HG02970 (cell line): Measurements from ENCODE around the gene TVP23A.
"Not testable (repeated sequence)": the region's sequence is repeated elsewhere in the genome, so short reads cannot be mapped to it uniquely, and the experiment has no call there.

Experiments used
- ATAC-seq: cut with Tn5 transposase; IDR thresholded peaks from one replicate; pipeline ENCODE4 v1.9.1; 2021; ENCODE audit warnings: mild to moderate bottlenecking, moderate library complexity, moderate number of reproducible peaks; ENCODE audit not compliant: unreplicated experiment, low FRiP score

Gene TVP23A

DNA sequence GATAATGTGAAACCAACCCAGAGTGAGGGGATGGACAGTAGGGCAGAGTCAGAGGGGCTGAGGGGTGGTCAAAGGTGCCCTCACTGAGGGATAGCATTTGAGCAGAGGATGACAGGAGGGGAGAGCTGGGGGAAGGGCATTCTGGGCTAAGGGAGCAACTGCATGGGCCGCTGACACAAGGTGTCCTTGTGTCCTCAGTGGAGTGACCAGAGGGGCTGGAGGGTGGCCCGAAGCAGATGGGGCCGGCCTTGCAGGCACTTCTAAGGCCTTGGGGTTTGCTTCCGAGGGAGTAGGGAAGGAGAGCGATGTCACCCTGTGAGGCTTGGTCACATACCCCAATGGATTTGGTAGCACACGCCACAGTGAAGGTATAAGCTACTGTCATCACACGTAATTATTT lies 64.9 kb downstream of the TVP23A start:
- no peak for ATAC-seq

DNA sequence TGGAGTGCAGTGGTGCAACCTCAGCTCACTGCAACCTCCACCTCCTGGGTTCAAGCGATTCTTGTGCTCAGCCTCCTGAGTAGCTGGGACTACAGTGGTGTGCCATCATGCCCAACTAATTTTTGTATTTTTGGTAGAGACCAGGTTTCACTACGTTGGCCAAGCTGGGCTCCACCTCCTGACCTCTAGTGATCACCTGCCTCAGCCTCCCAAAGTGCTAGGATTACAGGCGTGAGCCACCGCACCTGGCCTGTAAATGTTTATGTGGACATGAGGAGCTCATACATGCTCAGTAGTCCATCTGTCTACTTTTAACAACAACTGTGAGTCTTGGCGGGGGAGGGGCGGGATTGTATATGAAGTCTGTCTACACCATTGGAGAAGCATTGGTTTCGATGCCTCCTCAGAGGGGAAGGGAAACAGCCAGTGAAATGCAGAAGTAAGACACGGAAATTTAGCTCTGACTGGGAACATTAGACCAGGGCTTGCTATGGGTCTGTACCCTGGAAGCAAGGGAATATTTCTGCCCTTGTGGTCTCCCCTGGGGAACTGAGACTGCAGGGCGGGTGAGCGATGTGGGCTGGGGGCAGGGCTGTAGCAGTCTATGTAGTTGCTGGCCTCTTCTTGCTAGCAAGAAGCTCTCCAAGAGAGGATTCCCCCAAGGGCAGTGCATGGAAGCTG lies 65.6 kb downstream of the TVP23A start:
- peak; percentile 48 for ATAC-seq

DNA sequence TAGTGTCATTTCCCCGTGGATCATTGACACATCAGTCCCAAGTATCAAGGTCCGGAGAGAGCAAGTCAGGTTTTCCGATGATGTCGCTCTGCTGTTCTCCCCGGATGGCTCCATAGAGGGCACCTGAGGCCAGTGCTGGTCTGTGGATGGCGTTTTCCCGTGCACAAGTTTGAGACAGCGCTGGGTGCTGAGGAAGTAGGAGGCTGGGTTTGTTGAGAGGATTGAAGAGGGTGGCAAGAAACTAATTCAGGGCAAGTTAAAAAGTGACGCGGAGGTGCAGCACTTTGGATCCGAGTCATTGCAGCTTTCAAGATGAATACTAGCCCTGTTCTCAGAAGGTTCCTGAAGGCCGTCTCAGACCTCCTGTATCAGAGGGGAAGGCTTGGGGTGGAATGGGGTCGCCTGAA lies 67.3 kb downstream of the TVP23A start:
- no peak for ATAC-seq

DNA sequence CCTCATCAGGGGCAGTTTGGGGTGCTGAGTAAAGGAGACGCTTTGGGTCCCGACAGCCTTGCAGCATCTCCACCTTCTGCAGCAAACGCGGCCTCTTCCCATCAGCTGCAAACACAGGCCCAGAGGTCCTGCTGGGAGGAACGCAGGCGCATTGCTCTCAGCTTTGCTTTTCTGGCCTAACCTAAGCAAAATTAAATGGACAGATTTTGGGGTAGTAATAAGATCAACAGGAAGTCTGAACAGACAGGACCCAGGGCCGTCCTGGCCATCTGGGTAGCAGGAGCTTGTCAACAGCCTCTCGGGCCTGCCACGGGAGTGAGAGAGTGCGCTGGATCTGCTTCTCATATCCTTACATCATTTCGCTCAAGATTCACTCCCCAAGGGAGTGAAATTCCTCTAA lies 67.8 kb downstream of the TVP23A start:
- ATAC-seq, result no peak

DNA sequence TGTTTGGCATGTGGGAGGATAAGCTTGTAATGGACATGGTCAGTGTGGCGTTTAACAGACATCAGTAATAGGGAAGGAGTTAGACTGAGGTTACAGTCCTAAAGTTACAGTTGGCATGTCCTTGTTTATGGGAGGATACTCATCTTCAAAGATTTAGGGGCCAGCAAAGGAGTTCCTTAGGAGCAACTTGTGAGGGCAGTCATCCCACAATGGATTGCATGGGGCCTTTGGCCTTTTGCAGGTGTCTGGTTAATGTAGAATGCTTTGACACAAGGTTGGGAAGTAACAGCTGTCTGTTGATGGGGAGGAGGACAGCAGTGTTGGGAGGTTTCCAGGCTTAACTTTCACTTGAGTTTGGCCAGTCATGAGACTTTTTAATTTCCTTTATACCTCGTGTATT lies 72.8 kb downstream of the TVP23A start:
- no peak for ATAC-seq

DNA sequence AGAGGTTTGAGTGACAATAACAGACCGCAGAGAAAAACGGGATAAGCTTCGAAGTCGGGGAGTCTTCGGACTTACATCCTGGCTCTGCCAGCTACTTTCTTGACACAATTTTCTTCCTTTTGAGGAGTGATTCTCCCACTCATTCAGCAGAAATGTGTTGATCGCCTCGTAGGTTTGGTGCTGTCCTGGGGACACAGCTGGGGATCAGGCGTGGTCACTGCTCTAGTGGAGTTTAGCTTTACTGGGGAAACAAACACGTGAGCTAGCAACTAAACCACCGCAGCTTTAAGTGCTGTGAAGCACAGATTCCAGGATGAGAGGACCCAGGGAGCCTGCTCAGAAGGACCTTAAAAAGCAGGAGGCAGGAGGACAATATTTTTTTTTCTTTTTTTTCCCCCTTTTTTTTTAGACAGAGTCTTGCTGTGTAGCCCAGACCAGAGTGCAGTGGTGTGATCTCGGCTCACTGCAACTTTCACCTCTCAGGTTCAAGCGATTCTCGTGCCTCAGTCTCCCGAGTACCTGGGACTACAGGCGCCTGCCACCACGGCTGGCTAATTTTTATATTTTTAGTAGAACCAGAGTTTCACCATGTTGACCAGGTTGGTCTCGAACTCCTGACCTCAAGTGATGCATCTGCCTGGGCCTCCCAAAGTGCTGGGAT lies 74.1 kb downstream of the TVP23A start:
- no peak for ATAC-seq

DNA sequence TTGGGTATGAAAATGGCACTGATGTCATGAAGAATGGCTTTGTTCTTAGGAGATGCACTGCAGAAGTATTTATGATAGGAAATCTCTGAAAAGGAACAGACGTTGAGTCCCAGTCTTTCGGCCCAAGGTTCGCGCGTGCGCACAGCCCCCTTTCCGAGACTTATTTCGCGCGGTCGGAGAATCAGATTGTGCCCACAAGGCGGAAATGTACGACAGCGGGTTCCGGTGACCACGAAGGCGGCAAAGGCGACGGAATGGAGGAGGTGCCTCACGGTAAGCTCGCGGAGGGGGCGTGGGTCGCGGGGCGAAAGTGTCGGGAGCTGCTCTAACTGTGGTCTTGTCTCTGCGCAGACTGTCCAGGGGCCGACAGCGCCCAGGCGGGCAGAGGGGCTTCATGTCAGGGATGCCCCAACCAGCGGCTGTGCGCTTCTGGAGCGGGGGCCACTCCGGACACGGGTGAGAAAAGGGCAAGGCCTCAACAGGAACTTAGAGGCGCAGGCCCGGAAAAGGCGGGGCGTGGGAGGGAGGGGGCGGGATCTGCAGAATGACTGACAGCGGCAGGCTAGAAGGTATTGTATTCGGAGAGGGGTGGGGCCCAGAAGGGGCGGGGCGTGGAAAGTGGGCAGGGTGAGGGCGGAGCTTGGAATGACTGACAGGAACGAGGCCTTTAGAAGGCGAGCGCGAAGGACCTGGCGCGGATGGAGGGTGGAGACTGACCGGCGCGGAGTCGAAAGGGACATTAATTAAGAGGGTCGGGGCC lies 74.8 kb downstream of the TVP23A start, which contains the start of gene NUBP1:
NUBP1 (plus strand) TSS at position 233 of the 760 bp plus-strand sequence; CDS start at position 255, 22 bp downstream.
- peak; percentile 84 for ATAC-seq

DNA sequence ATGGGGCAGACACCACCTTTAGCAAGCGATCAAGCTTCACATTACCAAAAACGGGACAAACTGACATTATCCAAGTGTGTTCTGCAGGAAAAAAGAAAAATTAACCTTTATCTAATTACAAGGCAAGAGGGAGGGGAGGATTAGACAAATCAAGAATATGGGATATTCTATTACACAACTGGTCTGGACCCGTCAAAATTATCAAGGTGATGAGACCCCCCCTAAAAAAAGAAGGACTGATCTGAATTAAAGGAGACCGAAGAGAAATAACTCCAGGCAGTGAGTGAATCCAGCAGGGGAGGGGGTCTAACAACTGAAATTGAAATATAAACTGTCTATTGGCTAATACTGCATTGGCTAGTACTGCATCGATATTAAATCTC lies 75.4 kb downstream of the TVP23A start:
- no peak for ATAC-seq

DNA sequence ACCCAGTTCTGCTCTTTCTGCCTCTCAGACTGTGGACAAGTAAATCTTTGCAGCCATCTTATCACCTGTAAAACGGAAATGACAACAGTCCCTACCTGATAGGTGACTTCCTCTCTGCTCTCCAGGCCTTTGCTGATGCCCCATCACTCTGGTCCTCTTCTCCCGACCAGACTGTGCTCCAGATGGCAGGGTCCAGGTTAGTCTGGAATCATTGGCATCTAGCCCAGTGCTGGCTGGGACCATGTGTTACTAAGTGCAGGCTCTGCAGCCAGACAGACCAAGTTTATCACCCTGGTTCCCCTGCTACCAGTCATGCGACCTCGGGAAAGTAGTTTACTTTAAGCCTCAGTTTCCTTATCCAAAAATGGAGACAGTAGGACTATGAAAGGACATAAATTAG lies 76.8 kb downstream of the TVP23A start:
- no peak for ATAC-seq

DNA sequence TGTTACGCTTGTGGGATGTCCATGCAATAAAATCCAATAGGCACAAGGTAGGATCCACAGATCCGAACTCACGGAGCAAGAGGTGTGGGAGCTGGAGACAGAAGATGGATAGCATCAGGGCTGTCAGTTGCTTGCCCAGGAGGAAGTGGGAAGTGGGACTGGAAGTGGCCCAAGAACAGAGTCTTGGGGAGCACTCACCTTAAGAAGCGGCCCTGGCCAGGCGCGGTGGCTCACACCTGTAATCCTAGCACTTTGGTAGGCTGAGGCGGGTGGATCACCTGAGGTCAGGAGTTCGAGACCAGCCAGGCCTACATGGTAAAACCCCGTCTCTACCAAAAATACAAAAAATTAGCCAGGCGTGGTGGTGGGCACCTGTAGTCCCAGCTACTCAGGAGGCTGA lies 77.3 kb downstream of the TVP23A start:
- ATAC-seq, result not testable (repeated sequence)

DNA sequence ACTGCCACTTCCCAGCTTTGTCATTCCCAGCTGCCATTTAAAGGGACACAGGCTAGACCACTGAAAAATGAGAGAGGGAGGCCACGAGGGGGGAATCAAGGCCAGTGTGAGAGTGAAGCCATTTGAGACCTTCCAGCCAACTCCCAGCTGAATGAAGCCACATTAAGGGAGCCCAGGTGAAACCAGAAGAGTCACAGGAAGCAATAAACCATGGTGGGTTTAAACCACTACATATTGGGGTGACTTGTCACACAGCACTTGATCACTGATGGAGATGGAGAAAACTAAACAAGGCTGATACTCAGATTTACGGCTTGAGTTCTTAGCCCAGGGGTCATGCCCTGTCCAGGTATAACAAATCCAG lies 77.8 kb downstream of the TVP23A start:
- no peak for ATAC-seq

DNA sequence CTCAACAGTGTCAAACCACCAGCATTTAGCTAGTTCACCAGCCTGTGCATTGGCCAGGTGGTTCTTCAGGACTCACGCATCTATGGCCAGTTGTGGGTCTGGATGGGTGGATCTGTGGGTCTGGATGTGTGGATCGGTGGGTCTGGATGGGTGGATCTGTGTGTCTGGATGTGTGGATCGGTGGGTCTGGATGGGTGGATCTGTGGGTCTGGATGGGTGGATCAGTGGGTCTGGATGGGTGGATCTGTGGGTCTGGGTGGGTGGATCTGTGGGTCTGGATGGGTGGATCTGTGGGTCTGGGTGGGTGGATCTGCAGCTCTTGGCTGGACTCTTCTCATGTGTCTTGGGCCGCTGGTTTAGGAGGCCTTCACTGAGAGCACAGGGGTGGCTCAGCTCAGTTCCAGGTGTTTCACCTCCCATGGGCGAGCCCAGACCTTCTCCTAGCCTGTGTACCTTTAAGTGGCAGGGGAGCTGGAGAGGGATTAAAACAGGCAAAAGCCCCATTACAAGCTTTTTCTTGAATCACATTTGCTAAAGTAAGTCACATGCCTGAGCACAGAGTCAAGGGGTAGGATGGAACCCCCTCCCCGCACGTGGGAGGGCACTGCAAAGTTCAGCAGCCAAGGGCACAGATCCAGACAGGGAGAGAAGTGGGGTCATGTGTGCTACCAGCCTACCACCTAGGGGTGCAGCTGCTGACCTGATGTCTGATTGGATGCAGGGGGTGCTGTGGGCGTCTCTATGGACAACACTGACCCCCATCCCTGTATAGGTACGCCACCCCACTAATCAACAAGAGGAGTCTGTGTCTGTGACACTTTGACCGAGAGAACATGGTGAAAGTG lies 78.4 kb downstream of the TVP23A start:
- ATAC-seq, result no peak

DNA sequence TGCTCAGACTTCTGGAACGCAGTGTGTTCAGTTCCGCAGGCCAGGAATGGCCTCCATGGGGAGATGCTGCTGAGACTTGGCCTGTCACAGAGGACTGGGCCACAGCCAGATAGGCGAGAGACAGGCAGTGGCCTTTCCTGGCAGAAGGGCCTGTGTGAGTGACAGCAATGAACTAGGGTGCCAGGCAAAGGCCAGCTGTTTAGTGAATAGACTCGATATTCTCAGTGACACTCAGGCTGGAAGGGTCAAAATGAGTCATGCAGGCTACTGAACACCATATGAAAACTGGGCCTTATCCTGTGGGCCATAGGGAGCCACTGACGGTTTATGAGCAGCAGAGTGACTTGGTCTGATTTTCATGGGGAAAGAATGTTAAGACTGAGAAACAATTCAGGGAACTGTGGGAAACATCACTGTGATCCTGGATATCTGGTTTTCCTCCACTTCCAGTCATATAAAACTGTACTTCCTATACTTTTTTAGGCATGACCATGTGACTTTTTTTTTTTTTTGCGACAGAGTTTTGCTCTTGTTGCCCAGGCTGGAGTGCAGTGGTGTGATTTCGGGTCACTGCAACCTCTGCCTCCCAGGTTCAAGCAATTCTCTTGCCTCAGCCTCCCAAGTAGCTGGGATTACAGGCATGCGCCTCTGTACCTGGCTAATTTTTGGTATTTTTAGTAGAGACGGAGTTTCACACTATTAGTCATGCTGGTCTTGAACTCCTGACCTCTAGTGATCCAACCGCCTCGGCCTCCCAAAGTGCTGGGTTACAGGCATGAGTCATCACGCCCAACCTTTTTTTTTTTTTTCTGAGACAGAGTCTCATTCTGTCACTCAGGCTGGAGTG lies 80.1 kb downstream of the TVP23A start:
- ATAC-seq, result peak; percentile 60

DNA sequence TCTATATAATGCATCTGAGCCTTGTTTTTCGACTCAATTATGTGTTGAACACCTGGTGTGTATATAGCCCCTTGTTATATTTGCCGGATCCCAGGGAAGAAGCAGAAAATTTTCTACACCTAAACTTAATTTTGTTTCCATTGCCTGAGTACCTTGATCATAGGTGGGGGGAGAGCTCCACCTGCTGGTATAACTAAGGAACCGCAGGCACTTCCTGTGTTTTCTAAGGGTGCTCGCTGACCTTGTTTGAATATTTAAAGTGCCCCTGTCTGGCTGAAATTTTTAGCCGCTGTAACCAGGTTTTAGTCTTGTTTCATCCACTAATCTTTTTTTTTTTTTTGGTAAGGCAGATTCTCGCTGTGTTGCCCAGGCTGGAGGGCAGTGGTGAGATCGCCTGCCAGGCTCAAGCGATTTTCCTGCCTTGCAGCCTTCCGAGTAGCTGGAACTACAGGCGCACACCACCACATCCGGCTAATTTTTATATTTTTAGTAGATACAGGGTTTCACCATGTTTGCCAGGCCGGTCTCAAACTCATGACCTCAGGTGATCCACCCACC lies 81.4 kb downstream of the TVP23A start:
- no peak for ATAC-seq

DNA sequence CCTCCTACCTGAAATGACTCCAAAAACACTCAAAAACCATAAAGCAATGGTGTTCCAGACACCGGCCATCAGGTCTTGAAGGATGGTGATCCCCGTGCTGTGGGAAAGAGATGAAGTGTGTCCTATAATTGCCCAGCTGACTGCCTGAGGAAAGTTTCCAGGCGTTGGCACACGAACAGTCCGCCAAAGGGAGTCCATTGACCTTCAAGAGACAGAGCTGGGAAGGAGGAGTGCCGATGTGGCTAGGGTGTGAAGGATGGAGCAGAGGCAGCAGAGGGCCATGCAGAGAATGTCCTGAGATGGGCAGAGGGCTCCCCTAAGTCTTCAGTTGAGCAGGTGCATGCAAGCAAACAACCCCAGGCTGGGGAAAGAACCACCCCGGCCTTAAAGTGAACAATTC lies 86.8 kb downstream of the TVP23A start:
- ATAC-seq, result no peak

DNA sequence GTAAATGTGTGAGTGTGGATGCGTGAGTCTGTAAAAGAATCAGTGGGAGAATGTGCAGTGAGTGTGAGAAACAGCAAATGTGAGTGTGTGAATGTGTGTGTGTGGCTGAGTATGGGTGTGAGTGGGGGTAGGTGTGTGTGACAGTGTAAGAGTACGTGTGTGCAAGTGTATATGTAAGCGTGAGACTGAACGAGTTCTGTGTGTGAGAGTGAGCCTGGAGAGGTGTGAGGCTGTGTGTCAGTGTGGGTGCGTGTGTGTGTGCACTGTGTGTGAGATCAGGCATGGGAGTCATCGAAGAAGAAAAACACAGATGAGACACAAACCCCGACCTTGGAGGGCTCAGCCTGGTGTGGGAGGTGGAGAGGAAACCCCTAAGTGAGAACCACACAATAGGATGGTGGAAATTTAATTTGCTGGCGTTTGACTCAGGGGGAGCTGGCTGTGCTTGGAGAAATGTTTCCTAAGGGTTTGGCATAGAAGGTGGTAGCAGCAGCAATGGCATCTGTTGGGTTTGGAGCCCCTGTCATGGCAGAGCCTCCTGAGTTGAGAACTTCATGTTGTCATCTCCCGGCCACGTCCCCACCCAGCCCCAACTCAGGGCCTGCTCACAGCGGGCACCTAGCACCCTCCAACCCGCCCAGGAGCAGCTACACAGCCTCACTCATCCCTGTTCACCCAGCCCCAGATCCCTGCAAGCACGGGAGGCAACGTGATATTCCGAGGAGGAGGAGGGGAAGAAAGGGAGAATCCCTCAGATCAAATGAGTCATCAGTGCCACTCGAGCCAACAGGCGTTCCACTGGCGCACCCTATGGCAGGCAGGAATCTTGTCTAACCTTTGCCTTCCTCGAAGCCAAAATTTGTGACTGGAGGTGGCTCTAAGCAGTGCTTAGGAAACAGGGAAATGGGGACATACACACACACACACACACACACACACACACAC lies 89.2 kb downstream of the TVP23A start:
- ATAC-seq, result no peak

DNA sequence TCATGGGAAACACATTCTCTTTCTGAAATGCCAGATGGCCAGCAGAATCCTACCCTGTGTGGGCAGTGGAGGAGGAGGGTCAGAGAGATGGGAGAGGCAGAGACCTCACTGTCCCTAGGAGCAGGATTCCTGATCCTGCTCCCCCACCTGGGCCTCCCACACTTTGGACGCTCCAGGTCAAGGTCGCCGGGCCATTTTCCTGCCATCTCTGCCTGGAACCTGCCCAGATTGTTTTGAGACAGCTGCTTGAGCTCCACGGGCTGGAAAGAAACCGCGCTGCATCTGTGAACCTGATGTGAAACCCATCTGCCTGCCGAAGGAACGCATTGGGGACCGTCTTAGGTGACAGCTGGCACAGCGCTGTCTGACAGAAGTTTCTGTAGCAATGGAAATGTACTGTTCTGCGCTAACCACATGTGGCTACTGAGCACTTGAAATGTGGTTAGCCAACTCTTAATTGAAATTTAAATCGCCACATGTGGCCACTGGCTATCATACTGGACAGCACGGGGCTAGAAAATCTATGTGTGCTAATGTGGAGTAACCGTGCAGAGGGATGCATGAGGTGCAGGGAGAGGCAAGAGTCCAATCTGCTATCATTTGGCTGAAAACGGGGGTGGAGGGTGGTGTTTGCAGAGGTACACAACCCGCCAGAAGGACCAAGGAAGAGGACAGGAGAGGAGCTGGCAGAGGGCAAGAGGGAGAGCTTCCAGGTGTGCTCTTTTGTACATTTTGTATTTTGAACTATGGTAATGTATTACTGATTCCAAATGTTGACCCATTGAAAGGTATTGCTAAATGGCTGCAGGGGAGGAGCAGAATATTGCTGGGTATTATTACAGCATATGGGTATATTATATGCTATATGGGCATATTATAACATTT lies 90.3 kb downstream of the TVP23A start:
- ATAC-seq, result no peak
